Gastrocnemius medialis (tissue), 4 donors: ENCODE measurements around the gene MRTFA.

Source experiments
- POLR2A ChIP-seq, 2 donors: fragments of 450-650 bp; IDR thresholded peaks; one replicate each; pipeline ENCODE4 v1.6.1; 2017; ENCODE audit warnings: antibody characterized with exemption in 2 of 2, mild to moderate bottlenecking in 2 of 2, moderate library complexity in 2 of 2
- TF ChIP-seq, protein P1 (sequence below), 5 experiments: fragments of 450-650 bp in 3 of 5; fragments of 200-600 bp in 2 of 5; sonication (generic) in 2 of 5; IDR thresholded peaks in 4 of 5; conservative IDR thresholded peaks in 1 of 5; 1 replicate in 4 of 5; 2 replicates in 1 of 5; pipeline ENCODE4 v1.5.1; 2016 to 2019; ENCODE audit warnings: antibody characterized with exemption in 5 of 5, mild to moderate bottlenecking in 3 of 5, moderate library complexity in 3 of 5

DNA sequence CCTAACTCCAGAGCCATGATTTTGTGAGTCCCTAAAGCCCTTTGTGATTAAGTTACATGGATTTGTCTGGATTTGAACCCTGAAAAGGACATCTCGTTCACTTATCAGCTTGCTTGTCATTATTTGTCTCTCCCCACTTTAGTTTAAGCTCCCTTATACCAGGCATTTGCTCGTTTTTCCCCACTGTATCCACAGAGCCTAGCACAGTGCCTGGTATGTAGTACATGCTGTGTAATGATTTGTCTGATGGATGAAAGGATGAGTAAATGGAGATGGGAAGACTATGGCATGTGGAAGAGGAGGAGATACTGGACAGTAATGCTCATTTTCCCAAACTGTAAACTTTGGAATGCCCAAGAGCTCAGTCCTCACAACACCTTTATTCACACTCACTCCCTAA, 33.5 kb upstream of the MRTFA start:
- TF ChIP-seq, protein P1, sequence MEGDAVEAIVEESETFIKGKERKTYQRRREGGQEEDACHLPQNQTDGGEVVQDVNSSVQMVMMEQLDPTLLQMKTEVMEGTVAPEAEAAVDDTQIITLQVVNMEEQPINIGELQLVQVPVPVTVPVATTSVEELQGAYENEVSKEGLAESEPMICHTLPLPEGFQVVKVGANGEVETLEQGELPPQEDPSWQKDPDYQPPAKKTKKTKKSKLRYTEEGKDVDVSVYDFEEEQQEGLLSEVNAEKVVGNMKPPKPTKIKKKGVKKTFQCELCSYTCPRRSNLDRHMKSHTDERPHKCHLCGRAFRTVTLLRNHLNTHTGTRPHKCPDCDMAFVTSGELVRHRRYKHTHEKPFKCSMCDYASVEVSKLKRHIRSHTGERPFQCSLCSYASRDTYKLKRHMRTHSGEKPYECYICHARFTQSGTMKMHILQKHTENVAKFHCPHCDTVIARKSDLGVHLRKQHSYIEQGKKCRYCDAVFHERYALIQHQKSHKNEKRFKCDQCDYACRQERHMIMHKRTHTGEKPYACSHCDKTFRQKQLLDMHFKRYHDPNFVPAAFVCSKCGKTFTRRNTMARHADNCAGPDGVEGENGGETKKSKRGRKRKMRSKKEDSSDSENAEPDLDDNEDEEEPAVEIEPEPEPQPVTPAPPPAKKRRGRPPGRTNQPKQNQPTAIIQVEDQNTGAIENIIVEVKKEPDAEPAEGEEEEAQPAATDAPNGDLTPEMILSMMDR (IDR thresholded peaks at IDR 0.05 in 4 of 5, conservative IDR thresholded peaks at IDR 0.05 in 1 of 5): no peak
- TF ChIP-seq POLR2A (IDR thresholded peaks at IDR 0.05): no peak
